ENCODE data around the gene TAF15. TPM values are rescaled to one million over a fixed set of nuclear protein-coding genes. Genes with fewer than 3 reads are reported as not detected.

TAF15 gene
- total and polyA plus RNA-seq, 2 donors (not counting 1 experiment from before 2014, with no cell fraction given) = 51.0 to 246 TPM

DNA sequence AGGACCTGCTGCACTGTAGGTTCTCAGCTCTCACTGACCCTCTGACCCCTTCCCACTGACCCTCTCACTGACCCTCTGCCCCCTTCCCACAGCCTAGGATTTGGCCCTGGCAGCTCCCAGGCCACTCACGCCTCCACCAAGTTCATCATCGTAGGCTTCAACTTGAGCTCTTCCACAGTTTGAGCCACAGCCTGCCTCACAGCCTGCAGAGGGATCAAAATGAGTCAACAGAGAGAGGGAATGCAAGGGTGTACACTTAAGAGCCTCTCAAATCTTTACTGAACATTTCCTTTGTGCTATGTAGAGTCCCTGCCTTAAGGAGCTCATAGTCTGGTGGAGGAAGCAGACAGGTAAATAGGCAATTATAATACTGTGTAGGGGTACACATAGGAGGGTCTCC lies 47.3 kb downstream of the TAF15 start:
- Histone ChIP-seq H3K27me3 (replicated peaks in 1 of 4; ENCODE audit: control extremely low read depth in 1 of 4, control insufficient read depth in 3 of 4, insufficient read depth in 4 of 4, low read length in 3 of 4) (no peaks in the 10 kb centered on the region), H3K4me3 (ENCODE audit: control extremely low read depth in 1 of 5, extremely low read depth in 1 of 5, insufficient read depth in 1 of 5, low read depth in 2 of 5, low read length in 4 of 5) (no peak overlapping the region), H4K20me1 (ENCODE audit: control insufficient read depth, insufficient read depth, low read length, poor library complexity, severe bottlenecking) (no peaks in the 10 kb centered on the region), H3K4me1 (ENCODE audit: control insufficient read depth in 2 of 2, insufficient read depth in 2 of 2, low read length in 2 of 2) (no peaks in the 10 kb centered on the region), H3K9ac (ENCODE audit: low read length) (no peak overlapping the region), H3K9me3 (ENCODE audit: control extremely low read depth in 1 of 3, control insufficient read depth in 2 of 3, insufficient read depth in 1 of 3, low read length in 2 of 3) (no peaks in the 10 kb centered on the region), H3K79me2 (ENCODE audit: control insufficient read depth, insufficient read depth, low read length) (no peaks in the 10 kb centered on the region), H3K4me2 (replicated peaks; ENCODE audit: low read depth, low read length, poor library complexity, severe bottlenecking) (no peak overlapping the region), H3K36me3 (replicated peaks in 1 of 2; ENCODE audit: control extremely low read depth in 1 of 2, control insufficient read depth in 1 of 2, extremely low read depth in 1 of 2, insufficient read depth in 2 of 2, low read length in 1 of 2) (peaks cover 2 to 4% of the 10 kb centered on the region in 2 experiments), H2AFZ (ENCODE audit: insufficient read depth, low read depth, low read length, poor library complexity, severe bottlenecking) (no peak overlapping the region), H3K27ac (ENCODE audit: low read length in 2 of 2) (no peak overlapping the region)
- TF ChIP-seq EZH2 (IDR thresholded peaks at IDR 0.05; ENCODE audit: borderline replicate concordance, insufficient read depth, low read depth, low read length, poor library complexity, severe bottlenecking) = no peak
- TF ChIP-seq, protein P1, sequence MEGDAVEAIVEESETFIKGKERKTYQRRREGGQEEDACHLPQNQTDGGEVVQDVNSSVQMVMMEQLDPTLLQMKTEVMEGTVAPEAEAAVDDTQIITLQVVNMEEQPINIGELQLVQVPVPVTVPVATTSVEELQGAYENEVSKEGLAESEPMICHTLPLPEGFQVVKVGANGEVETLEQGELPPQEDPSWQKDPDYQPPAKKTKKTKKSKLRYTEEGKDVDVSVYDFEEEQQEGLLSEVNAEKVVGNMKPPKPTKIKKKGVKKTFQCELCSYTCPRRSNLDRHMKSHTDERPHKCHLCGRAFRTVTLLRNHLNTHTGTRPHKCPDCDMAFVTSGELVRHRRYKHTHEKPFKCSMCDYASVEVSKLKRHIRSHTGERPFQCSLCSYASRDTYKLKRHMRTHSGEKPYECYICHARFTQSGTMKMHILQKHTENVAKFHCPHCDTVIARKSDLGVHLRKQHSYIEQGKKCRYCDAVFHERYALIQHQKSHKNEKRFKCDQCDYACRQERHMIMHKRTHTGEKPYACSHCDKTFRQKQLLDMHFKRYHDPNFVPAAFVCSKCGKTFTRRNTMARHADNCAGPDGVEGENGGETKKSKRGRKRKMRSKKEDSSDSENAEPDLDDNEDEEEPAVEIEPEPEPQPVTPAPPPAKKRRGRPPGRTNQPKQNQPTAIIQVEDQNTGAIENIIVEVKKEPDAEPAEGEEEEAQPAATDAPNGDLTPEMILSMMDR (IDR thresholded peaks at IDR 0.05) = no peak
- WGBS (ENCODE audit: insufficient coverage) = no CpG with 5 or more reads among the region's 2 CpGs
- CTCF ChIA-PET = no interaction called here
- no peak for DNase-seq
- no peaks in the 10 kb centered on the region for H3K9me3 Mint-ChIP-seq (ENCODE audit: insufficient read depth)
- H3K4me1 Mint-ChIP-seq = no peaks in the 10 kb centered on the region
- POLR2A ChIA-PET = no interaction called here
- intact Hi-C loops (cut with micrococcal nuclease) = no loop called here
- H3K4me3 Mint-ChIP-seq = no peak overlapping the region
- no peak overlapping the region for H3K27ac Mint-ChIP-seq
- no peak for ATAC-seq (ENCODE audit: low read depth)
- H3K27me3 Mint-ChIP-seq = no peaks in the 10 kb centered on the region

- Histone ChIP-seq H3K79me2 (ENCODE audit: control insufficient read depth, insufficient read depth, low read length) (no peaks in the 10 kb centered on the region), H3K36me3 (replicated peaks in 1 of 2; ENCODE audit: control extremely low read depth in 1 of 2, control insufficient read depth in 1 of 2, extremely low read depth in 1 of 2, insufficient read depth in 2 of 2, low read length in 1 of 2) (no peaks in the 10 kb centered on the region), H3K9ac (ENCODE audit: low read length) (no peak overlapping the region), H2AFZ (ENCODE audit: insufficient read depth, low read depth, low read length, poor library complexity, severe bottlenecking) (no peak overlapping the region), H3K4me1 (ENCODE audit: control insufficient read depth in 2 of 2, insufficient read depth in 2 of 2, low read length in 2 of 2) (no peaks in the 10 kb centered on the region), H3K9me3 (ENCODE audit: control extremely low read depth in 1 of 3, control insufficient read depth in 2 of 3, insufficient read depth in 1 of 3, low read length in 2 of 3) (no peaks in the 10 kb centered on the region), H4K20me1 (ENCODE audit: control insufficient read depth, insufficient read depth, low read length, poor library complexity, severe bottlenecking) (no peaks in the 10 kb centered on the region), H3K27ac (ENCODE audit: low read length in 2 of 2) (no peak overlapping the region), H3K4me2 (replicated peaks; ENCODE audit: low read depth, low read length, poor library complexity, severe bottlenecking) (no peak overlapping the region), H3K27me3 (replicated peaks in 1 of 4; ENCODE audit: control extremely low read depth in 1 of 4, control insufficient read depth in 3 of 4, insufficient read depth in 4 of 4, low read length in 3 of 4) (no peaks in the 10 kb centered on the region), H3K4me3 (ENCODE audit: control extremely low read depth in 1 of 5, extremely low read depth in 1 of 5, insufficient read depth in 1 of 5, low read depth in 2 of 5, low read length in 4 of 5) (no peak overlapping the region)
- Mint-ChIP-seq H3K4me1 (no peaks in the 10 kb centered on the region), H3K9me3 (ENCODE audit: insufficient read depth) (no peaks in the 10 kb centered on the region), H3K27ac (no peak overlapping the region), H3K4me3 (no peak overlapping the region), H3K27me3 (no peaks in the 10 kb centered on the region)
- POLR2A ChIA-PET = interaction anchor here (0.6 kb wide), 1 partner anchor 1602 kb away, joined by 4 read pairs; no protein-coding TSS in a partner anchor
- no peak for ATAC-seq (ENCODE audit: low read depth)
- CTCF ChIA-PET = no interaction called here
- no peak for DNase-seq
- no CpG with 5 or more reads among the region's 7 CpGs for WGBS (ENCODE audit: insufficient coverage)
- intact Hi-C loops (cut with micrococcal nuclease) = no loop called here
- no peak for TF ChIP-seq EZH2 (IDR thresholded peaks at IDR 0.05; ENCODE audit: borderline replicate concordance, insufficient read depth, low read depth, low read length, poor library complexity, severe bottlenecking)
- TF ChIP-seq, protein P1 (IDR thresholded peaks at IDR 0.05) = no peak
Measured at GRCh38 chr17:35864853-35865252, 55.6 kb downstream of the TAF15 start.

All from B cell (primary cell).